NCI-H1048 (cell line): ENCODE data around the gene DUSP28.
A peak's percentile ranks its signal among the peaks of the same experiment; 100 is the strongest.

ENCODE experiments used
- DNase-seq: peaks from one replicate; lab custom pipeline; 2025; lab: John Stamatoyannopoulos, UW

Gene DUSP28

DNA sequence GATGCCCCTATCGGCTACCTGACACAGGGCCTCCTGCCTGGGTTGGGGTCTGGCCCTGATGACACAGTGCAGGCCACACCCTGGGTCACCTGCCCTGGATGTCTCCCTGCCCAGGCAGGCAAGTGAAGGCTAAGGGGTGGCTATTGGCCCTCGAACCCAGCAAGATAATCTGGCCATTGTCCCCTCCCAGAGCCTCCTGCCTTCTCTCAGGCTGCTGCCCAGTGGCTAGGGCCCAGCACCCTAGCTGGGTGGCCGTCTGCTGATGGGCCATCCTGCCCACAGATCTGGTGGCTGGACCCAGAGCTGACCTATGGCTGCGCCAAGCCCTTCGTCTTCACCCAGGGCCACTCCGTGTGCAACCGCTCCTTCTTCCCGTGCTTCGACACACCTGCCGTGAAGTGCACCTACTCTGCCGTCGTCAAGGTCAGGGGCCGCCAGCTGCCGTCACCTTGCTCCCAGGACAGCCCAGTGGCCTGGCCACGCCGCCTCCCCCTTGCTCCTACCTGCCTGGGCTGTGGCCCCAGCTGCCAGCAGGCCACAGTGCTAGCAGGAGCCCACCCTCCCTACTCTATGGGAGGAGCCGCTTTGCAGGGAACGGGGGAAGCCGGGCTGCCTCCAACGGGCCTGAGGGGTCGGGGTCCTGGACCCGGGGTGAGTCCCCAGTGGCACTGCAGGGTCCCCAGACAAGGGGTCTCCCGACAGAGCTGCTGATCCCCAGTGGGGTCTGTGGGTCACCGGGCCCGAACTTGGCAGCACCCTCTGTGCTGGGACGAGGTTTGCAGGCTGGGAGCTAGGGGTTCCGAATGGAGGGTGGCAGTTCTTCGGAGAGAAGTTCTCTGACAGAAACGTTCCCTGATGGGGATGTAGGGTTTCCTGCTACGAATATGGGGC is 12.2 kb downstream of the DUSP28 start:
- no peak for DNase-seq

DNA sequence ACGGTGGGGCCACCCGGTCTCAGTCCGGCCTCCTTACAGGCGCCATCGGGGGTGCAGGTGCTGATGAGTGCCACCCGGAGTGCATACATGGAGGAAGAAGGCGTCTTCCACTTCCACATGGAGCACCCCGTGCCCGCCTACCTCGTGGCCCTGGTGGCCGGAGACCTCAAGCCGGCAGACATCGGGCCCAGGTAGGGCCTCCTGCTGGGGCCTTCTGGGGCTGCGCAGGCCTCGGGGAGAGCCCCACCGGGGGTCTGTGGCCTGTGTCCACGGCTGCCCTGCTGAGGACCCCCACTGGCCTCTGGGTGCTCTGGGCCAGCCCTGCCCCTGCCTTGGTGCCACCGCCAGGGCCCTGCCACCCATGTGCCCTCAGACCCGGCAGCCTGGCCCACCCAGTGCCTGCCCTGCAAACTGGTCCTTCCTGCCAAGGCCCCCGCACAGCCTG is 12.9 kb downstream of the DUSP28 start:
- DNase-seq: no peak

DNA sequence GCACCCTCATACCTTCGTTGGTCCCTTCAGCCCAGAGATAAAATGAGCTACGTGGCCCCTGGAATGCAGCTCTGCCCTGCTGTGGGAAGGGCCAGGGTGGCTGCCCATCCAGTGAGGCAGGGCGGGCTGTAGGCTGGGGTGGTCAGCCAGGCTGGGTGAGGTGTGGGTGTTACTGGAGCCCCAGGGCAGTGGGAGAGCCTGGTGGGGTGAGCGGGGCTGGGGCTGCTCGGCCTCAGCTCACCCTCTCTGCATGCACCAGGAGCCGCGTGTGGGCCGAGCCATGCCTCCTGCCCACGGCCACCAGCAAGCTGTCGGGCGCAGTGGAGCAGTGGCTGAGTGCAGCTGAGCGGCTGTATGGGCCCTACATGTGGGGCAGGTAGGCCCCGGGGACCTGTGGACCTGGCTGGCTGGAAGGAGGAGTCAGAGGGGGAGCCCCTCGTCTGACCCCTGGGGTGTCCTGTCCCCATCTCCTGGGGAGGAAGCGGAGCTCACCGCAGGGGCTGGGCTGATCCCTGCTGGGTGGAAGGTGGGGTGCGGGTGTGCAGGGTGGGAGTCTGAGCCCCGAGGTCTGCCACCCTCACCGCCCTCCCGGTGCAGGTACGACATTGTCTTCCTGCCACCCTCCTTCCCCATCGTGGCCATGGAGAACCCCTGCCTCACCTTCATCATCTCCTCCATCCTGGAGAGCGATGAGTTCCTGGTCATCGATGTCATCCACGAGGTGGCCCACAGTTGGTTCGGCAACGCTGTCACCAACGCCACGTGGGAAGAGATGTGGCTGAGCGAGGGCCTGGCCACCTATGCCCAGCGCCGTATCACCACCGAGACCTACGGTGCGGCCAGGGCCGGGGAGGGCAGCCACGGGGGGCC is 13.6 kb downstream of the DUSP28 start:
- DNase-seq: no peak

DNA sequence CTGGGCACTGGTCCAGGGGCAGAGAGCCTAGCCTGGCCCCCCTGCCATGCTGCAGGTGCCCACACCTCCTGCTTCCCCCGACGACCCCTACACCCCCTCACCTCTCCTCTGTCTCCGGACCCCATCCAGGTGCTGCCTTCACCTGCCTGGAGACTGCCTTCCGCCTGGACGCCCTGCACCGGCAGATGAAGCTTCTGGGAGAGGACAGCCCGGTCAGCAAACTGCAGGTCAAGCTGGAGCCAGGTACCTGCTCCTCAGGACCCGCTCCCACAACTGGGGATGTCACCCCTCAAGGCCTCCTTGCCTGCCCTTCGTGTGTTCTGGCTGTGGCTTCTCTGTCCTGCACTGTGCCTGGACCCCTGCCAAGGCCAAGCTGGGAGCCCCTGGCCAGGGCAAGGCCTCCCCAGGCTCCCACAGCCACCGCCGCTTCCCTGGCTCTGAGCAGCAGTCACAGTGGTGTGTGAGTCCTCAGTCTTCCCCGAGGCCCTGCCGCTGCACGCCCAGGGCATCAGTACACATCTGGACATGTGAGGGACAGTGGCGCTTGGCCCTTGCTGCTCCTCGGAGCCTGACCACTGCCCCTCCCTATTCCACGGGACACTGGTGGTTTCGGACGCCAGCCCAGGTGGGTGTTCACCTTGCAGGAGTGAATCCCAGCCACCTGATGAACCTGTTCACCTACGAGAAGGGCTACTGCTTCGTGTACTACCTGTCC is 14.4 kb downstream of the DUSP28 start:
- no peak for DNase-seq

DNA sequence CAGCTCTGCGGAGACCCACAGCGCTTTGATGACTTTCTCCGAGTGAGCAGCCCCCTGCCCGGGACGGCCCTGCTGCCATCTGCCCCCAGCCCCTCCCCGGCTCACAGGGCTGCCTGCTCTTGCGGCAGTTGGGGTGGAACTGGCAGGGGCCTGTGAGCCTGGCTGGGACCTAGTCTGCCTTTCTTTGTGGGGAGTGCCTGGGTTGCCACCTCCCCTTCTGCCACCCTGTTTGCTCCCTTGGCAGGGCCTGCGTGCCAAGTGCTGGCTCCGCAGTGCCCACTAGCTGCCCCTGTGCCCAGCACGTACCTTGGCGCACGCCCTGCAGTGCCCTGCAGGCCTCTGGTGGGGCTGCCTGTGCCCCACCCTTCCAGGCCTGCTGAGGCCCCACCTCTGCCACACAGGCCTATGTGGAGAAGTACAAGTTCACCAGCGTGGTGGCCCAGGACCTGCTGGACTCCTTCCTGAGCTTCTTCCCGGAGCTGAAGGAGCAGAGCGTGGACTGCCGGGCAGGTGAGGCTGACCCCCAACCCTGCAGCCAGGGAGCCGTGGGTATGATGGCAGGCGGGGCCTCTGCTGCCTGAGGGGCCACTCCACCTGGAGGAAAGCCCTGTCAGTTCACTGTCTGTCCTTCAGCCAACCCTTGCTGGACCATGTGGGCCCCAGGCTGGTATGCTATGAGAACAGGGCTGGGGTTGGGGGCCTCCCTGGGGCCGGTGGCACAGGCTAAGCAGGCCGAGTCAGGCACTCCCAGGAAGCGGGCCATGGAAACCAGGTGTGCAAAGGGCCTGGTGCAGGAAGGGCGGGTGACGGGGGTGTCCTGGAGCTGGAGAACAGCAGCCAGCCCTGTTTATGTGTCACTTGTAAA is 15.2 kb downstream of the DUSP28 start:
- DNase-seq: no peak

DNA sequence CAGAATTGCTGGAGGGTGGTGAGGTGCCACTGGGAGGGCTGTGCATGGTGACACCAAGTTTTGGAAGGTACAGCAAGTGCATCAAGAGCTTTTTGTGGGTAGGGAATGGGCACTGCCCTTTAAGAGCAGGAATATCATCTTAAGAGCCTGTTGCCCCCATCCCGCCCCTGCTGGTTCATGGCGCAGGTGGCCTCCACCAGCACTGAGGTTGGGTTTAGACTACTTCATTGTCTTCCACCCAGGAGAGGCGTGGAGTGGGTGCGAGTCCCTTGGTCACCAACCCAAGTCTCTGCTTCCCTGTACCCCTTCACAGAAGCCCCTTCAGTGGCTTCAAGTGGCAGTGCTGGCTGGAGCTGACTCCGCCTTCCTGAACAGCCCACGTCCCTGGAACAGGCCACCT is 15.9 kb downstream of the DUSP28 start:
- no peak for DNase-seq

DNA sequence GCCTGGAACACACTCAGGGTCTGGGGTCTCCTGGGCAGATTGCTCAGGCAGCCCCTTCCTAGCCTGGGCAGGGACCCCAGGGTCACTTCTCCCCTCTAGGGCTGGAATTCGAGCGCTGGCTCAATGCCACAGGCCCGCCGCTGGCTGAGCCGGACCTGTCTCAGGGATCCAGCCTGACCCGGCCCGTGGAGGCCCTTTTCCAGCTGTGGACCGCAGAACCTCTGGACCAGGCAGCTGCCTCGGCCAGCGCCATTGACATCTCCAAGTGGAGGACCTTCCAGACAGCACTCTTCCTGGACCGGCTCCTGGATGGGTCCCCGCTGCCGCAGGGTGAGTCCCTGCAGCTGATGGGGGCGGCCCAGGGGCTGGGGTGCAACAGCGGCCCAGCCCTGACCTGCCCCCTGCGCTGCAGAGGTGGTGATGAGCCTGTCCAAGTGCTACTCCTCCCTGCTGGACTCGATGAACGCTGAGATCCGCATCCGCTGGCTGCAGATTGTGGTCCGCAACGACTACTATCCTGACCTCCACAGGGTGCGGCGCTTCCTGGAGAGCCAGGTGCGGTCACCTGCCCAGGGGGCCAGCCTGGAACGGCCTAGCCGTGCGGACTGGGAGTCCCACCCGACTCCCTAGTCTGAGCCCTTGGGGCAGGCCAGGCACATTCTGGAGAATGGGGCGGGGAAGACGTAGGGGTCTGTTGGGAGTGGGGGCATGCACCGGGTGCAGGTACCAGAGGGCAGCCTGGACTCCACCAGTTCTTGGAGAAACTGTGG is 16.5 kb downstream of the DUSP28 start:
- DNase-seq: no peak

DNA sequence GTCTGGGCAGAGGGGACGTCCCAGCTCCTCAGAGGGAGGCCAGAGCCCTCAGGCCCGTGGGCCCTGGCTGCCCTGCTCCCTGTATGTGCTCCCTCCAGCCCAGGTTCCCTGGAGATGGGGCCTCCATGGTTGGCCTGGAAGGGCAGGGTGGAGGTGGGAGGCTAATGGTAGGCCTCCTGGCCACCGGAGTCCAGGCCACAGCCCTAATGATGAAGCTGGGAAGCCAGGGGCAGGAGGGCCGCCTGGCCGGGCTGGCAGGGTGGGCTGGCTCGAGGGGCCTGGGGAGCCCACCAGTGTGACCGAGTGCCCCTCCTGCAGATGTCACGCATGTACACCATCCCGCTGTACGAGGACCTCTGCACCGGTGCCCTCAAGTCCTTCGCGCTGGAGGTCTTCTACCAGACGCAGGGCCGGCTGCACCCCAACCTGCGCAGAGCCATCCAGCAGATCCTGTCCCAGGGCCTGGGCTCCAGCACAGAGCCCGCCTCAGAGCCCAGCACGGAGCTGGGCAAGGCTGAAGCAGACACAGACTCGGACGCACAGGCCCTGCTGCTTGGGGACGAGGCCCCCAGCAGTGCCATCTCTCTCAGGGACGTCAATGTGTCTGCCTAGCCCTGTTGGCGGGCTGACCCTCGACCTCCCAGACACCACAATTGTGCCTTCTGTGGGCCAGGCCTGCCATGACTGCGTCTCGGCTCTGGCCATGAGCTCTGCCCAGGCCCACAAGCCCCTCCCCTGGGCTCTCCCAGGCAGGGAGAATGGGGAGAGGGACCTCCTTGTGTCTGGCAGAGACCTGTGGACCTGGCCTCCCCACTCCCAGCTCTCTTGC is 17.3 kb downstream of the DUSP28 start:
- no peak for DNase-seq

DNA sequence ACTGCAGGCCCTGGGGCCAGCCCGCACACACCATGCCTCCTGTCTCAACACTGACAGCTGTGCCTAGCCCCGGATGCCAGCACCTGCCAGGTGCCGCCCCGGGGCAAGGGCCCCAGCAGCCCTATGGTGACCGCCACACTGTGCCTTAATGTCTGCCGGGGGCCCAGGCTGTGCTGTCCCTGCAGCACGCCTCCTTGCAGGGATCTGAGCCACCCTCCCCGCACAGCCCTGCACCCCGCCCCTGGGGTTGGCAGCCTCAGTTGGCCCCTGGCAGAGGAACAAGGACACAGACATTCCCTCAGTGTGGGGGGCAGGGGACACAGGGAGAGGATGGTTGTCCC is 17.9 kb downstream of the DUSP28 start:
- DNase-seq: no peak

DNA sequence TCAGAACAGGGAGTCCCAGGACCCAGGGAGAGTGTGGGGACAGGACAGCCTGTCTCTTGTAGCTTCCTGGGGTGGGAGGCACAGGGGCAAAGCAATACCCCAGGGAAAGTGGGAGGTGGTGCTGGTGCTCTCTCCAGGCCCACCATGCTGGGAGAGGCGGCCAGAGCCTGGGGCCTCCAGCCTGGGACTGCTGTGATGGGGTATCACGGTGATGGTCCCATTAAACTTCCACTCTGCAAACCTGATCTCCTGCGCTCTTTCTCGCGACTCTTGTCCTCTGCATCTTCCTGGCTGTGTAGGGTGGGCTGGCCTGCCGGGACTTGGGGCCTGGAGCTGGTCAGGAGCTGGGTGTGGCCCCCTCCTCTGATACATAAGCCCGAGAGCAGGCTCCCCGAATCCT is 18.3 kb downstream of the DUSP28 start:
- no peak for DNase-seq

DNA sequence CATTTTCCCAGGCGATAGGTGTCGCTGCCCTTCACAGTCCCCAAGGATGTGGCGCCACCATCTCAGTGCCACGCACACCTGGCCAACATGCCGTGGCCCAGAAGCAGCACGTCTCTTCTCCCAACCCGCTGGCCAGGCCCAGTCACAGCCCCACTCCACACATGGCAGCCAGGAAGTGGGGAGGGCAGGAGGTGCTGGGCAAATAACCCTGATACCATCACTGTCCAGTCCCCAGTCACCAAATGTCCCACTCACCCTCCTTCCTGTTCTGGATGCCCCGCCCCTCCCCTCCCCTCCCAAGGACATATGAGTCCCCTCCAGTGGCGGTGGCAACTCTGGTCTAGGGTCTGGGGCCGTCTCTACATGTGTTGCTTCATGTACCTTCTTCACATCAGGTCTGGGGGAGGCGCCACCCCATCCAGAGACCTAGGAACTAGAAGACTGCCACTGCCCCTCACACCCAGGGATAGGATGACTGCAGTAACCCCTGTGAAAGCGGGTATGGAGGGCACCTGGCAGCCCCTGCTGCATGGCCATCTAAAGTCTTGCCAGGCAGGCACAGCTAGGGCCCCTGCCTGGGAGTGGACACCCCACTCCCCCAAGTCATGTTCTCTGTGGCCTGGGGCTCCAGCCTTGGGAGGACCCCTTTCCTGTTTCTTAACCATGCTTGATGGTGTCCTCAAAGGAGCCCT is 19.1 kb downstream of the DUSP28 start:
- no peak for DNase-seq

DNA sequence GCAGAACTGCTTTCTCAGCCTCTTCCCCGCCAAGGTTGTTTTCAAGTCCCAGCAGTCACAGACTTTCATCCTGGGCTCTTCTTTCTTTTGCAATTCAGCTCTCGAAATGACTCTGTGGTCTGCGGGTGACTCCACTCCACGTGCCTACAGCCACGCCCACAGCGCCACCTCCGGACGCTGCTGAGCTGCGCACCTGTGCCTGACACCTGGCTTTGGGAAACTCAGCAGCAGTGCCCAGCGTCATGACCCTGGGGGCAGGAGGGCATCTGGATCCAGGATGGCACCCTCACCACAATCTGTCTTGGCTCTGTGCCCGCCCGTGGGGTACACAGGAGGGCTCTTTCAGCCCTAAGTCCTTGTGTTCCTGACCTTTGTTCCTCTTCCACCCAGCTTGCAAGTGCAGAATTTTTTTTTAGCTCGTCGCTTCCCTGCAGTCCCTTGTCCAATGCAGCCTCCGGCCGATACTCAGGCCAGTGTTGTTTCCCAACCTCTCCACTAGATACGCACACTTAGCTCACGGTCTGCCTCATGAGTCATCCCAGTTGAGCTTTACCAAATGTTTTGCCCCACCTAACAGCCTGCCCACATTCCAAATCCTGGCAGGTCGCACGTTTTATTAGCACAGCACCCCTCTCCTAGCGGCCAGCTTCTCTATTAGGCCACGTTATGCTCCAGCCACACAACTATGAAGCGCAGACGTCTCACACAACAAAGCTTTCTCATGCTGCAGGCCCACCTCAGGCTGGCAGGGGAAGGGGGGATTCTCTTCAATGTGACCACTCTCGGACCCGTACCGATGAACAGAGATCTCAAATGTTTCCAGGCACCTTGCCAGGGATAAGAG is 19.8 kb downstream of the DUSP28 start:
- DNase-seq: no peak

DNA sequence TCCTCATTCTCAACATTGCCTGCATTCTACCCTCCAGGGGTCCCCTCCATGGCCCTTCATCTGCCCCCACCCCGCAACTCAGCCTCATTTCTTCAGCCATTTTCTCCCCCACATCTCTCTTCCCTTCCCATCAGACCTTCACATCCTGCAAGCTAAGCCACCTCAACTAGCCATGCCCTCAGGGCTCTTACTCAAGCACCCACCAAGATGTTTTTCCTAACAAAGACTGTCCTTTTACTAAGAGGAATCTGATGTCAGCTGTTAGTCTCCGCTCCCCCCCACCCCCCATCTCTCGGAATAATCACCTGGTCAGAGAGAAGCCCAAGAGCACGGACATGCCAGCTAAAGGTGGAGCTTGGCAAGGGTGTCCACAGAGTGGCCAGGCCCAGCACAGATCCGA is 21.7 kb downstream of the DUSP28 start:
- no peak for DNase-seq

DNA sequence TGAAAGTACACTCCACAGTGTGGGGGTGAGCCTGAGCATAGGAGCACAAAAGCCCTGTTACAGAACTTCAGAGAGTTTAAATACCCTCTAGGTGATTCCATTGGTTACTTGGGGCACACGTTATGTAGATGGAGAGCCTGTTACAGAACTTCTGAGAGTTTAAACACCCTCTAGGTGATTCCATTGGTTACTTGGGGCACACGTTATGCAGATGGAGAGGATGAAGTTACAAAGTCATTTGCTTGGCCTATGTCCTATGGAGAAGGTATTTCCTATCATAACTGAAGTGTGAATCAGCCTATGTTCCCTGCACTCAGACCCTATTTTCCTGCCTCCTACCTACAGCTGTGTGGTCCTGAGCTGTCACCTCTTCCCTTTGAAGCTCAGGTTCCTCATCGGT is 22.6 kb downstream of the DUSP28 start:
- DNase-seq: no peak

DNA sequence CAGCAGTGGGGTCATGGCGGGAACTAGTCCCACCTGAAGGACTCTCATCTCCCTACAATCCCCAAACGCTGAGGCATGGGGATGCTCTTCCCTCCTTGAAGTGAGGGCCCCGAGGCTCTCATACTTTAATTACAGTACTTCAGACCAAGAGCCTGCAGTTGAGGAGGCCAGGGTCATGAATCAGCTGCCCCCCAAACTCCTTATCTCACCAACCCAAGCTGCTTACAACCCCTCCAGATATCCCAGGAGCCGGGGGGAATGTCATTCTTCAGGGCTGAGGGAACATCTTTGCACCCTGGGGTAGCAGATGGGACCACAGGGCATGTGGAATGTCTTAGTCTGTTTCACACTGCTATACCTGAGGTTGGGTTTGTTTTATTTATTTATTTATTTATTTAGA is 23.6 kb downstream of the DUSP28 start:
- DNase-seq: no peak

DNA sequence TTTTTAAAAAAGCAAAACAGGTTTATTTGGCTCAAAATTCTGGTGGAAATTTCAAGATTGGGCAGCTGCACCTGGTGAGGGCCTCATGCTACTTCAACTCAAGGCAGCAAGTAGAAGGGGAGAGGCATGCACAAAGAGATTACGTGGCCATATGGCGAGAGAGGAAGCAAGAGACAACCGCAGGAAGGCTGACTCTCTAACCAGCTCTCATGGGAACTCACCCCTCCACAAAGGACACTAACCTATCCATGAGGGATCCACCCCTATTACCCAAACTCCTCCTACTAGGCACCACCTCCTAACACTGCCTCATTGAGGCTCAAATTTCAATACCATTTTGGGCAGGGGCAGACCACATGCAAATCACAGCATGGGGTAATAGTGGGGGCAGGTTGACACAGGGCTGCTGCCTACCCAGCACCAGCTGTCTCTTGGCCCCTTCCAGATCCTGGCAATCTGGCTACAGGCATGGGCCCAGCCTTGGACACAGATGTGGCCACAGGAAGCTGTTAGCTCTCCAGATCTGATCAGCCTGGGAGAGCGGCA is 24.4 kb downstream of the DUSP28 start:
- DNase-seq: peak; percentile 11

DNA sequence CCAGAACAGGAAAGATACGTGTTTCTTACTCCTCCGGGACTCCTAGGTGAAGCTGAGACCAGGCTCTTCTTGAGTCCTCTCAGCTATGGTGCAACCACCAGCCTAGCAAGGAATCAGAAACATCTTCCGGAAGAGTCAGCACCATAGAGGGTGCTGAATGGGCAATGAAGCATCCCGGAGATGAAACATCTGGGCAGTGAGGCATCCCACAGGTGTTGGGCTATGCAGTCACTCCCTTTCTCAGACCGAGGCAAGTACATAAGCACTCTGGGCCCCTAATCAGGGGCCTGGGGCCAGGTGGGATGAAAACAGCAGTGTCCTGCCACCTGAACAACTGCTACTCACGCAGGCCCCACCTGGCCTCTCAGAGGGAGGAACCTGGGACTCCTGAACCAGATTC is 24.9 kb downstream of the DUSP28 start:
- no peak for DNase-seq

DNA sequence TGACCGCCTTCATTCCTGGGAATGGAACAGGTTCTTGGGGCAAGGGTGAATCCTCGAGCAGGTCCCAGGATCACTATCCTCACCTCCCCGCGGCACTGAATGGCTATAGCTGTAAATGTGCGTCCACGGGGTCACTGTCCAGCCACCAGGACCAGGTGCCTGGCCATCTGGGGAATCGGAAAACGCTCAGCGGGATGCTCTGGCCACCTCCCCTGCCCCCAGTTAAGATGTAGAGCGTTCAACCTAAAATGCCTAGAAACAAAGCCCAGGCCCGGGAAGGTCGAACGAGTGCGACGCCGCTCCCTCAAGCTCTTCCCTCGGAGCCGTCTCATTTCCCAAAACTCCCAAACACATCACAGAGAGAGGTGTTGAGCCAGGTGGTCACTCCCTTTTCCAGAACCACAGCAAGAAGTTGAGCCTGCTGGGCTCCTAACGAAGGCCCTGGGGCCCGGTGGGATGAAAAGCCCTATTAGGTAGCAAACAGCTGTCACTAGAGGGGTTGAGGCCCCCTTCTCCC is 25.6 kb downstream of the DUSP28 start:
- no peak for DNase-seq
